RWPE1 (cell line): ENCODE data around the gene C5orf22.
"Not testable (repeated sequence)": the region's sequence is repeated elsewhere in the genome, so short reads cannot be mapped to it uniquely, and the experiment has no call there.

ENCODE experiments used
- CTCF ChIA-PET: fragments of 350-600 bp; sonication (Branson Sonifier 250); formaldehyde crosslinking; extraction: SDS; loops from one replicate; lab custom pipeline; 2021; lab: Yijun Ruan, JAX
- POLR2A ChIA-PET: fragments of 400-600 bp; formaldehyde crosslinking; extraction: SDS; loops from one replicate; lab custom pipeline; 2020; ENCODE audit warnings: antibody characterized with exemption; ENCODE audit not compliant: low non-redundant PET; lab: Yijun Ruan, JAX
- DNase-seq: peaks from one replicate; pipeline ENCODE4 v3.0.0; 2012; ENCODE audit warnings: low spot score
- H3K27ac ChIP-seq: fragments of 450-650 bp; 2 replicates; pipeline ENCODE4 v1.5.1; 2017
- CTCF ChIP-seq: fragments of 450-650 bp; conservative IDR thresholded peaks from 2 replicates; pipeline ENCODE4 v1.5.1; 2017; ENCODE audit warnings: low read depth, mild to moderate bottlenecking

Gene C5orf22

GRCh38 chr5:31585895-31586270 lies 53.8 kb downstream of the C5orf22 start:
- no peak for DNase-seq
- TF ChIP-seq CTCF = no peak
- H3K27ac ChIP-seq = no peak overlapping the region
- ChIA-PET CTCF (no interaction called here), POLR2A (no interaction called here)

- DNase-seq = no peak
- ChIA-PET POLR2A (interaction anchor here (0.6 to 0.7 kb wide), 2 partner anchors 57 to 222 kb away, joined by 3 to 4 read pairs; no protein-coding TSS in a partner anchor), CTCF (interaction anchor here (2.2 kb wide), 1 partner anchor 222 kb away, joined by 6 read pairs; no protein-coding TSS in a partner anchor)
- H3K27ac ChIP-seq = no peak overlapping the region
- TF ChIP-seq CTCF = no peak
Measured at GRCh38 chr5:31587546-31587945, 55.4 kb downstream of the C5orf22 start.

GRCh38 chr5:31593665-31594064 lies 61.6 kb downstream of the C5orf22 start:
- no peak overlapping the region for H3K27ac ChIP-seq
- DNase-seq = no peak
- CTCF ChIA-PET = interaction anchor here (0.5 to 1.1 kb wide), 2 partner anchors 45 to 148 kb away, joined by 3 read pairs; no protein-coding TSS in a partner anchor
- no peak for TF ChIP-seq CTCF
- POLR2A ChIA-PET = no interaction called here

- POLR2A ChIA-PET = no interaction called here
- H3K27ac ChIP-seq = no peak overlapping the region
- TF ChIP-seq CTCF = no peak
- DNase-seq = no peak
- CTCF ChIA-PET = interaction anchor here (0.7 kb wide), 1 partner anchor 9 kb away, joined by 3 read pairs; no protein-coding TSS in a partner anchor
Measured at GRCh38 chr5:31596354-31596753, 64.3 kb downstream of the C5orf22 start.

- TF ChIP-seq CTCF = no peak
- DNase-seq = no peak
- CTCF ChIA-PET = interaction anchor here (0.6 to 1.1 kb wide), 3 partner anchors 14 to 76 kb away, joined by 3 to 4 read pairs (median 3); no protein-coding TSS in a partner anchor
- POLR2A ChIA-PET = no interaction called here
- no peak overlapping the region for H3K27ac ChIP-seq
Measured at GRCh38 chr5:31598640-31599611, 66.8 kb downstream of the C5orf22 start.

GRCh38 chr5:31602305-31602704 lies 70.2 kb downstream of the C5orf22 start:
- CTCF ChIA-PET = interaction anchor here (0.8 kb wide), 1 partner anchor 36 kb away, joined by 3 read pairs; no protein-coding TSS in a partner anchor
- POLR2A ChIA-PET, H3K27ac ChIP-seq, DNase-seq: not testable (repeated sequence)

GRCh38 chr5:31604240-31604639 lies 72.1 kb downstream of the C5orf22 start:
- no peak for DNase-seq
- POLR2A ChIA-PET = no interaction called here
- TF ChIP-seq CTCF = no peak
- no peak overlapping the region for H3K27ac ChIP-seq
- CTCF ChIA-PET = no interaction called here
